Right lobe of liver (tissue), 4 donors: ENCODE results near the gene LY86.

Source experiments
- CTCF ChIP-seq, 4 donors: fragments of 200-600 bp in 3 of 4; fragments of 450-650 bp in 1 of 4; IDR thresholded peaks; one replicate each; pipeline versions ENCODE4 v1.5.1 to v1.8.0; 2016 to 2022; ENCODE audit warnings: antibody characterized with exemption in 4 of 4, mild to moderate bottlenecking in 2 of 4
- POLR2A ChIP-seq: fragments of 450-650 bp; IDR thresholded peaks from one replicate; pipeline ENCODE4 v1.6.1; 2017; ENCODE audit warnings: antibody characterized with exemption, mild to moderate bottlenecking
- donor health status: DM: no; HTN: no; CAD: no.
- donor health status: DM: no; HTN: no; CAD: no.
- donor health status: DM: no; HTN: yes; CAD: no.

- TF ChIP-seq CTCF (IDR thresholded peaks at IDR 0.05) (no peak), POLR2A (no peak)
Measured at GRCh38 chr6:6577735-6578134, 10.8 kb upstream of the LY86 start.
